ENCODE results near the gene NNMT.
A peak's percentile ranks its signal among the peaks of the same experiment; 100 is the strongest.

NNMT gene

GRCh38 chr11:114262681-114263512, 33.3 kb upstream of the NNMT start:
- ATAC-seq (ENCODE audit: low read depth) (peak; percentile 70), DNase-seq (ENCODE audit: low spot score) (no peak)
- H3K4me1 ChIP-seq (ENCODE audit: insufficient read depth, poor library complexity, severe bottlenecking): no peaks in the 10 kb centered on the region
- no peaks in the 10 kb centered on the region for H3K9me3 ChIP-seq (ENCODE audit: severe bottlenecking)
- no peak overlapping the region for H3K27ac ChIP-seq (ENCODE audit: poor library complexity, severe bottlenecking)
- H3K36me3 ChIP-seq (ENCODE audit: low read depth): no peaks in the 10 kb centered on the region
- no peak overlapping the region for H3K4me3 ChIP-seq (ENCODE audit: severe bottlenecking)
- peak; percentile 80 for TF ChIP-seq CTCF (IDR thresholded peaks at IDR 0.05; ENCODE audit: poor library complexity, severe bottlenecking)
- no peaks in the 10 kb centered on the region for H3K27me3 ChIP-seq (ENCODE audit: insufficient read depth, poor library complexity, severe bottlenecking)

- no peaks in the 10 kb centered on the region for H3K4me1 ChIP-seq (ENCODE audit: insufficient read depth, poor library complexity, severe bottlenecking)
- H3K4me3 ChIP-seq (ENCODE audit: severe bottlenecking): no peak overlapping the region
- no peaks in the 10 kb centered on the region for H3K36me3 ChIP-seq (ENCODE audit: low read depth)
- ATAC-seq (ENCODE audit: low read depth) (no peak), DNase-seq (ENCODE audit: low spot score) (no peak)
- H3K27ac ChIP-seq (ENCODE audit: poor library complexity, severe bottlenecking): no peak overlapping the region
- H3K27me3 ChIP-seq (ENCODE audit: insufficient read depth, poor library complexity, severe bottlenecking): no peaks in the 10 kb centered on the region
- no peak for TF ChIP-seq CTCF (IDR thresholded peaks at IDR 0.05; ENCODE audit: poor library complexity, severe bottlenecking)
- H3K9me3 ChIP-seq (ENCODE audit: severe bottlenecking): no peaks in the 10 kb centered on the region
Measured at GRCh38 chr11:114263513-114264170, 32.6 kb upstream of the NNMT start.

GRCh38 chr11:114264381-114264780, 31.8 kb upstream of the NNMT start:
- no peaks in the 10 kb centered on the region for H3K36me3 ChIP-seq (ENCODE audit: low read depth)
- TF ChIP-seq CTCF (IDR thresholded peaks at IDR 0.05; ENCODE audit: poor library complexity, severe bottlenecking): no peak
- DNase-seq (ENCODE audit: low spot score): no peak
- no peak overlapping the region for H3K4me3 ChIP-seq (ENCODE audit: severe bottlenecking)
- H3K4me1 ChIP-seq (ENCODE audit: insufficient read depth, poor library complexity, severe bottlenecking): no peaks in the 10 kb centered on the region
- H3K27ac ChIP-seq (ENCODE audit: poor library complexity, severe bottlenecking): no peak overlapping the region
- H3K9me3 ChIP-seq (ENCODE audit: severe bottlenecking): no peaks in the 10 kb centered on the region
- no peaks in the 10 kb centered on the region for H3K27me3 ChIP-seq (ENCODE audit: insufficient read depth, poor library complexity, severe bottlenecking)
- ATAC-seq (ENCODE audit: low read depth): no peak

- no peak overlapping the region for H3K4me3 ChIP-seq (ENCODE audit: severe bottlenecking)
- H3K36me3 ChIP-seq (ENCODE audit: low read depth): no peaks in the 10 kb centered on the region
- no peaks in the 10 kb centered on the region for H3K4me1 ChIP-seq (ENCODE audit: insufficient read depth, poor library complexity, severe bottlenecking)
- H3K27me3 ChIP-seq (ENCODE audit: insufficient read depth, poor library complexity, severe bottlenecking): no peaks in the 10 kb centered on the region
- DNase-seq (ENCODE audit: low spot score): no peak
- no peak for TF ChIP-seq CTCF (IDR thresholded peaks at IDR 0.05; ENCODE audit: poor library complexity, severe bottlenecking)
- H3K27ac ChIP-seq (ENCODE audit: poor library complexity, severe bottlenecking): no peak overlapping the region
- no peaks in the 10 kb centered on the region for H3K9me3 ChIP-seq (ENCODE audit: severe bottlenecking)
- ATAC-seq (ENCODE audit: low read depth): no peak
Measured at GRCh38 chr11:114265122-114265878, 30.9 kb upstream of the NNMT start.

Data from RWPE2 (cell line).